HTR-8/SVneo (cell line): ENCODE results near the gene SERAC1.
A peak's percentile ranks its signal among the peaks of the same experiment; 100 is the strongest.

Experiments
- DNase-seq: peaks from one replicate; pipeline ENCODE4 v3.0.0; 2011; ENCODE audit warnings: low spot score, mixed read lengths; ENCODE audit not compliant: insufficient read length
- FAIRE-seq: peaks from 2 replicates; lab custom pipeline; 2011; peaks lifted over from hg19 to GRCh38; lab: Jason Lieb, UNC

SERAC1 gene

DNA sequence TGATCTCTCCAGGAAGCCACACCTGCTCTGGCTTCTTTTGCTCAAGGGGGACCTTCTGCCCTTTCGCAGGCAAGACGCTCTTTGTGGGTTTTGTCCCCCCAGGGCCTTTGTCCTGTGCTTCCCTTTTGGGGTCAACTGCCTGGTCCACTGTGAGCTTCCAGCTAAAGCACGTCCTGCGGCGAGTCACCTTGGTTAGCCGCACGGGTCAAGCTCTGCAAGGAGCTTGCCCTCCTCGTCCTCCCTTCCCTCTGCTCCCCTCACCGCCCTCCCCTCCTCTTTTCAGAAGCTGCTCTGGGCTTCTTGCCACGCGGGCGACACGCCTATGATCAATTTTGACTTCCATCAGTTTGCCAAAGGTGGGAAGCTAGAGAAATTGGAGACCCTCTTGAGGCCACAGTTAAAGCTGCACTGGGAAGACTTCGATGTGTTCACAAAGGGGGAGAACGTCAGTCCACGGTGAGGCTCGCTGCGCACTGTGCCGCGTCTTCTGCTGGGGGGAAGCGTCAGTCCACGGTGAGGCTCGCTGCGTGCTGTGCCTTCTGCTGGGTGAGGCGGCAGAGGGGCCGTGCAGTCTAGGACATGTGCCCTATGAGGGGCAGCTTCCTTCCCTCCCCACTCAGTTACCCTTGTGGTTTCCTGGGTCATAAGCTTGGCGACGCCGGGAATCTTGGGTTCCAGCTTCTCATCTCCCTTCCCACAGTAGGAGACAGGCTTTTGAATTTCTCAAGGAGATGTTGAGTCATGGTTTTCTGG lies 106.2 kb downstream of the SERAC1 start:
- no peak for FAIRE-seq

DNA sequence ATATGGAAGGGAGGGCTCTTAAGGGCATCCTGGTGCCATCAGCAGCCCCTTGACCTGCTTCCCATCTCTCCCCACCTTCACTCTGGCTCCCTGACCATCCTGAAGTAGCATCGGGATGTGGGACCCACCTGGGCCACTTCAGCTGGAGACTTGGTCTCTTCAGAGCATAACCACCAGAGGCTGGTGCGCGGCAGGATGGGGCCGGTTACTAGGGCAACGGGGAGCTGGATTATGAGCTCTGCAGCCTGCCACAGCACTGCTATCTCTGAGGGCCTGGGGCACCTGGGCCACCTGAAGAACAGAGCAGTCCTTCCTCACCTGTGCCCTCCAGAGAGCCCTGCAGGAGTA lies 106.7 kb downstream of the SERAC1 start:
- FAIRE-seq (no peak), DNase-seq (no peak)

More for the DNA sequence above, 106.2 kb downstream of the SERAC1 start:
- DNase-seq, result no peak

DNA sequence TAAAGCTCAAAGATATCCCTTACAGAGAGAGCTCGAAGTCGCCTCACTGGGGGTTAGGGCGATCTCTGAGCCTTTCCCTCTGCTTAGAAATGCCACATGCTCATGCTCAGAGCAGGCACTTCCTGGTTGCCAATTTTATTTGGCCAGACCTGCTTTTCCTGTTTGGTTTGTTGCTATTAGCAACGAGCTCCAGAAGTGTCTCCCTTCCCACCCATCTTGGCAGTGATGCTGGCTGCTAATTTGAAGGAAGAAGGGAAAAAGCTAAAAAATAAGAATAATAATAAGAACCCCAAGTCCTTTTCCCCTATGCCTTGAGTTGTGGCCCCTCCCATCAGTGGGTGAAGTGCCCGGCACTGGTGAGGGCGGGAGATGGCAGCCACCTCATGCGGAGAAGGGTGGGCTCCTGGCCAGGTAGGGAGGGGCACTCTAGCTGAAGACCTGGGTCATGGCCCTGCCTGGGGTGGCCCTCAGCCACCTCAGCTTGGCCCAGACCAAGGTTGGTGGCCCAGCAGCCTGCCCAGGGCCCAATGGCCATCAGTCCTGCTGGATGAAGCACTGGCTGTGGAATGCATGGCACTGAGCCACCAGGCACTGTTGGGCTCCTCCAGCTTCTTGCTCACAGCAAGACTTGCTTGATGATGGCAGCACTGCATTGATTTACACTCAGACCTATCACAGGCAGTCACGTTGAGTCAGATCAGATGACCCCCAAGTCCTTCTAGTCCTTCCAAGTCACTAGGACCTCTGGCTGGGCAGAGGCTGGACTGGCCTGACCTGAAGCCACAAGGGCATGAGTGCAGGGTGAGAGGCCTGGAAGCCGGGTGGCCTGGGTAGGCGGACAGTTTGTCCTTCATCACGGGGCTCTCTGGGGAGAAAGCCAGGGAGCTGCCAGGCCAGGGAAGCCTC lies 107.4 kb downstream of the SERAC1 start:
- FAIRE-seq, result no peak
- peak; percentile 41 for DNase-seq
